Adrenal gland (tissue), 5 donors: Measurements from ENCODE around the gene HVCN1.

Experiments
- POLR2A ChIP-seq, 2 donors: fragments of 450-650 bp; IDR thresholded peaks; one replicate each; pipeline ENCODE4 v1.6.1; 2017; ENCODE audit warnings: antibody characterized with exemption in 2 of 2, mild to moderate bottlenecking in 2 of 2, moderate library complexity in 1 of 2
- TF ChIP-seq, protein P1 (sequence below), 6 experiments: fragments of 450-650 bp in 4 of 6; fragments of 200-600 bp in 2 of 6; sonication (generic) in 1 of 6; IDR thresholded peaks; 1 replicate in 5 of 6; 2 replicates in 1 of 6; pipeline versions ENCODE4 v1.5.1 to v1.8.0; 2016 to 2021; ENCODE audit warnings: antibody characterized with exemption in 6 of 6, mild to moderate bottlenecking in 2 of 6, moderate library complexity in 1 of 6
- donor health status: DM: no; HTN: no; CAD: no.

DNA sequence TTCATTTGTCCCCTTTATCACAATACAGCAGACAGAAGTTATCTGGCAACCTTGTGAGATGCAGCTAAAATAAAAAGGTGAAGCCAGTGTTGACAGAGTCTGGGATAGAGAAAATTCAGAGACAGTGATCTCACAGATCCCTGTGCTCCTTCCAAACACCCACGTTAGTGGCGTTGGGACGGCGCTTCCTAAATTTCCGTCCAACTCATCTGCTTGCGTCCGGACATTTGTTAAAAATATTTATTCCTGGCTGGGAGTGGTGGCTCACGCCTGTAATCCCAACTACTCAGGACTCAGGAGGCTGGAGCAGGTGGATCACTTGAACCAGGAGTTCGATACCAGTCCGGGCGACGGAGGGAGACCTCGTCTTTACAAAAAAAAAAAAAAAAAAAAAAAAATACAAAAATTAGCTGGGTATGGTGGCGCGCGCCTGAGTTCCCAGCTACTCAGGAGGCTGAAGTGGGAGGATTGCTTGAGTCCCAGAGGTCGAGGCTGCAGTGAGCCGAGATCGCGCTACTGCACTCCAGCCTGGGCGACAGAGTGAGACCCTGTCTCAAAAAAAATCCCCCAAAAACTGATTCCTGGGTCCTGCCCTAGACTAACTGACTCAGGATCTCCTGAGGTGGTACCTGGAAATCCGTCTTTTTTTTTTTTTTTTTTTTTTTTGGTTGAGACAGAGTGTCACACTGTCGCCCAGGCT is 75.7 kb downstream of the HVCN1 start:
- TF ChIP-seq, protein P1, sequence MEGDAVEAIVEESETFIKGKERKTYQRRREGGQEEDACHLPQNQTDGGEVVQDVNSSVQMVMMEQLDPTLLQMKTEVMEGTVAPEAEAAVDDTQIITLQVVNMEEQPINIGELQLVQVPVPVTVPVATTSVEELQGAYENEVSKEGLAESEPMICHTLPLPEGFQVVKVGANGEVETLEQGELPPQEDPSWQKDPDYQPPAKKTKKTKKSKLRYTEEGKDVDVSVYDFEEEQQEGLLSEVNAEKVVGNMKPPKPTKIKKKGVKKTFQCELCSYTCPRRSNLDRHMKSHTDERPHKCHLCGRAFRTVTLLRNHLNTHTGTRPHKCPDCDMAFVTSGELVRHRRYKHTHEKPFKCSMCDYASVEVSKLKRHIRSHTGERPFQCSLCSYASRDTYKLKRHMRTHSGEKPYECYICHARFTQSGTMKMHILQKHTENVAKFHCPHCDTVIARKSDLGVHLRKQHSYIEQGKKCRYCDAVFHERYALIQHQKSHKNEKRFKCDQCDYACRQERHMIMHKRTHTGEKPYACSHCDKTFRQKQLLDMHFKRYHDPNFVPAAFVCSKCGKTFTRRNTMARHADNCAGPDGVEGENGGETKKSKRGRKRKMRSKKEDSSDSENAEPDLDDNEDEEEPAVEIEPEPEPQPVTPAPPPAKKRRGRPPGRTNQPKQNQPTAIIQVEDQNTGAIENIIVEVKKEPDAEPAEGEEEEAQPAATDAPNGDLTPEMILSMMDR (IDR thresholded peaks at IDR 0.05) = no peak
- no peak for TF ChIP-seq POLR2A (IDR thresholded peaks at IDR 0.05)
